Activated CD8-positive, alpha-beta memory T cell treated with anti-CD3 and anti-CD28 coated beads for 48 hours (primary cell): ENCODE measurements around the gene DNASE2.

Experiments used
- DNase-seq, 3 experiments: peaks; one replicate each; pipeline ENCODE4 v3.0.0-alpha.2; 2020; ENCODE audit warnings: low read depth in 2 of 3, low spot score in 2 of 3

Gene DNASE2

DNA sequence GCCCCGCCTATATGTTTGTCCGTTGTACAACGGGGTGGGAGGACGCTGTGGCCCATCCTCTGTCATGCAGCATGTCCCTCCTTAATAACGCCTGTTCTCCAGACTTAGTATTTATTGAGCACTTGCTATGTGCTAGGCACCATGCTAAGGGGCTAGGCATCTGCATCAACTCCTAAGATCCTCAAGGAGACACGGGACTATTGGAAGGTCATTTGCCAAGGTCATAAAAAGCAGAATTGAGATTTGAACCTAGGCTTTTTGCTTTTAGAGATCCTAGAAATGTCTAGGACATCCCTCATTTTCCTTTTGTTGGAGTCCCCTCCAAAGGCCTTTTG lies 44.8 kb downstream of the DNASE2 start:
- DNase-seq = no peak

DNA sequence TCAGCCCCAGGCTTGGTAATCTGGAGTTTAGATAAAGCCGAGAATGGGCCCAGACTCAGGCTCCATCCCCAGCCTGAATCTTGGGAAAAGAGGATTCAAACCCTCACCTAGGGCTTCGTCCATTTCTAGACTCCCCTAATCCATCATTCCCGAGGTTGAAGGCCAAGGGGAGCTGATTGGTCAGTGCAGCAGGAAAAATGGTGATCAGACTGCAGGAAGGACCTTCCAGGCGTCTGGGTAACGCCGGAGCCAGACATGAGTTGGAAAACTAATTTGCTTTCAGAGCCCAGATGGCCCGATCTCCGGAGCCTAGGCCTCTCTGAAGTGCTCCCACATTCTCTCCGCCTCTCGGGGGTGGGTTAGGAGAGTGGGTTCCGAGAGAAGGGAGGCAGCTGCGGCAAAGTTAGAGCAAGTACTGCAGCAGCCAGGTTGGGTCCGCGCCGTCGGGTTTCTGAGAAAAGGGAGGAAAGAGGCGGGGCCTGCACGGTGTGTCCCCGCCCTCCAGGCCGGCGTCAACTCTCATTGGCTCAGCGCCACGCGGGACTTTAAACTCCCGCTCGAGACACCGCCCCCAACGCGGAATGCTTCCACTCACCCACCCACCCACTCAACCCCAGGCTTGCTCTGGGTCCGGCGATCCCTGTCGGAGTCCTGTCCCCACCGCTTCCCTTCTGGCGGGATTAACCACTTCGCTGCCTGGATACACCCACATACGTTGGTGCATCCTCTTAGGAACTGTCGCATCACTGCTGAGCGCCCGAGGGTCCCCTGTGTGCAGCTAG lies 46.1 kb downstream of the DNASE2 start:
- DNase-seq = no peak

DNA sequence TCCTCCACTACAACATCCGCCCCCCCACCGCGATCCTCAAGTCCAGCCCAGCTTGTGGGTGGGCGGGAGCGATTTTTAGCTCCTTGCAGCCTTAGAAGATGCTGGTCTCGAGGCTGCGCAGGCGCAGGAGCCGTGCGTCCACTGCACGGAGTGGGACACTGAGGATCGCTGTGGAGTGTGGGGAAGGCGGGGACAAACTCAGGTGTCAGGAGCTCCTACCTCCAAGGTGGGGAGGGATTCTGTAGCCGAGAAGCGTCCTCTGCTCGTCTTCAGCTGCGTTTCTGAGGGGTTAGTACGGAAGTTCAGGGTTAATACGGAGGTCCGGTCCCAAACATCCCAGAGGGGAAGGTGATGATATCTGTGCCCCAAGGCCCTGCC lies 46.7 kb downstream of the DNASE2 start, which contains the start of gene RTBDN:
Gene RTBDN (minus strand): TSS at position 14 of the 378 bp plus-strand sequence. CDS start 4,600 bp downstream, outside the sequence.
- DNase-seq = no peak

- no peak for DNase-seq
These were observed 47.3 kb downstream of the DNASE2 start for GRCh38 chr19:12833738-12834565.

- no peak for DNase-seq
These were observed 47.9 kb downstream of the DNASE2 start for GRCh38 chr19:12833418-12833737.

- DNase-seq = no peak
These were observed 52.8 kb downstream of the DNASE2 start for GRCh38 chr19:12828494-12828893.

GRCh38 chr19:12825254-12826131 lies 55.8 kb downstream of the DNASE2 start:
- no peak for DNase-seq
